ENCODE data around the gene LCNL1.

DNA sequence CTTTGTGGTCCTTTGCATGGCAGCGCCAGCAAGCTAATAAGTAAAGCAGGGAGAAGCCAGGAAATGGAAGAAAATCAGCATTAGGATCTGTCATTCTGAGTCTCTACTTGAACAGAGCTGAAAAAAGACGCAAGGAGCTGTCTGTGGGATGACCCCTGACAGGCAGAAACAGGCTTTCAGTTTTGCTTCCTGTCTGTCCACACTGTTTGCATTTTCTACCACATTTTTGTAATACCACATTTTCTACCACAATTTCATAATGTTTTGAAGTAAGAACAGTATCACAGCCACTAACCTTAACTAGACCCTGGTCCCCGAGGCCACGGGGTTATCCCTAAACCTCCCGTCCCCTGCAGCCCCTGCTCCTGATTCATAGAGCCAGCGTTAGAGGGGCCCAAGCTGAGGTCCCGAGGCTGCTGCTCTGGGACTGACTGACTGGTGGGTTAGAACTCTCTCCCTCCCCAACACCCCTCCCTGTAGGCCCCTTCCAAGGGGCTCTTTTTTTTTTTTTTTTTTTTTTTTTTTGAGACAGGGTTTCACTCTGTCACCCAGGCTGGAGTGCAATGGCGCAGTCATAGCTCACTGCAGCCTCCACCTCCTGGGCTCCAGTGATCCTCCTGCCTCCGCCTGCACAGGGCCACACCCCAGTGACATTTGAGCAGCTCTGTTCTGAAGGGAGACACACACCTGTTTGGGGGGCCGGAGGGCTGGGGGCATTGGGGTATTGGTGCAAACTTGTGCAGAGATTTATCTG is 17.6 kb downstream of the LCNL1 start:
- TF ChIP-seq, protein P1, sequence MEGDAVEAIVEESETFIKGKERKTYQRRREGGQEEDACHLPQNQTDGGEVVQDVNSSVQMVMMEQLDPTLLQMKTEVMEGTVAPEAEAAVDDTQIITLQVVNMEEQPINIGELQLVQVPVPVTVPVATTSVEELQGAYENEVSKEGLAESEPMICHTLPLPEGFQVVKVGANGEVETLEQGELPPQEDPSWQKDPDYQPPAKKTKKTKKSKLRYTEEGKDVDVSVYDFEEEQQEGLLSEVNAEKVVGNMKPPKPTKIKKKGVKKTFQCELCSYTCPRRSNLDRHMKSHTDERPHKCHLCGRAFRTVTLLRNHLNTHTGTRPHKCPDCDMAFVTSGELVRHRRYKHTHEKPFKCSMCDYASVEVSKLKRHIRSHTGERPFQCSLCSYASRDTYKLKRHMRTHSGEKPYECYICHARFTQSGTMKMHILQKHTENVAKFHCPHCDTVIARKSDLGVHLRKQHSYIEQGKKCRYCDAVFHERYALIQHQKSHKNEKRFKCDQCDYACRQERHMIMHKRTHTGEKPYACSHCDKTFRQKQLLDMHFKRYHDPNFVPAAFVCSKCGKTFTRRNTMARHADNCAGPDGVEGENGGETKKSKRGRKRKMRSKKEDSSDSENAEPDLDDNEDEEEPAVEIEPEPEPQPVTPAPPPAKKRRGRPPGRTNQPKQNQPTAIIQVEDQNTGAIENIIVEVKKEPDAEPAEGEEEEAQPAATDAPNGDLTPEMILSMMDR (IDR thresholded peaks at IDR 0.05; ENCODE audit: low read depth, low read length, poor library complexity, severe bottlenecking): no peak
- no peak for TF ChIP-seq EZH2phosphoT487 (IDR thresholded peaks at IDR 0.05; ENCODE audit: borderline replicate concordance, low read length)

Measured in DOHH2 (cell line).